Loucy (cell line): Measurements from ENCODE around the gene TNS4.

Experiments
- EZH2phosphoT487 ChIP-seq: fragments of 200-600 bp; IDR thresholded peaks from 2 replicates; pipeline ENCODE4 v1.6.1; 2018; ENCODE audit warnings: antibody characterized with exemption, mild to moderate bottlenecking, moderate library complexity, borderline replicate concordance
- TF ChIP-seq, protein P1 (sequence below): fragments of 200-600 bp; sonication (generic); conservative IDR thresholded peaks from 2 replicates; pipeline ENCODE4 v1.5.1; 2014; ENCODE audit warnings: mild to moderate bottlenecking, antibody characterized with exemption, low read length

DNA sequence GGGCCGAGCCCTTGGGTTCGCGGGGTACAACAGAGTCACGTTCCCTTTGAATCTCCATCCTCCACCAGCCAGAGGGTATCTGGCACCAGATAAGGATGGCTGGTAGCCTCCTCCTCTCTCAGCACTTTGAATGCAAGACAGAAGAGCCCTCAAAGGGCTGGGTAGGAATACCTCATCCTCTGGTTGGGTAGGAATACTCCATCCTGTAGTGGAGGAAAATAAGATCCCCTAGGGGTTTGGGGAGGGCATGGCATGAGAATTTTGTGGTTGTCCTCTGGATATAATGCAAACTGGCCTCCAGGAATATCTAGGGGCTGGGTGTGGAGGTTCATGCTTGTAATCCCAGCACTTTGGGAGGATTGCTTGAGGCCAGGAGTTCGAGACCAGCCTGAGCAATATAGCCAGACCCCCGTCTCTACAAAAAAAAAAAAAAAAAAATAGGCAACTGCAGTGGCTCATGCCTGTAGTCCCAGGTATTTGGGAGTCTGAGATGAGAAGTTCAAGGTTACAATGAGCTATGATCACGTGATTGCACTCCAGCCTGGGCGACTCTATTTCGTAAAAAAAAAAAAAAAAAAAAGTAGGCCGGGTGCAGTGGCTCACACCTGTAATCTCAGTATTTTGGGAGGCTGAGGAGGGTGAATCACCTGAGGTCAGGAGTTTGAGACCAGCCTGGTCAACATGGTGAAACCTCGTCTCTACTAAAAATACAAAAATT, 55.5 kb downstream of the TNS4 start:
- TF ChIP-seq, protein P1, sequence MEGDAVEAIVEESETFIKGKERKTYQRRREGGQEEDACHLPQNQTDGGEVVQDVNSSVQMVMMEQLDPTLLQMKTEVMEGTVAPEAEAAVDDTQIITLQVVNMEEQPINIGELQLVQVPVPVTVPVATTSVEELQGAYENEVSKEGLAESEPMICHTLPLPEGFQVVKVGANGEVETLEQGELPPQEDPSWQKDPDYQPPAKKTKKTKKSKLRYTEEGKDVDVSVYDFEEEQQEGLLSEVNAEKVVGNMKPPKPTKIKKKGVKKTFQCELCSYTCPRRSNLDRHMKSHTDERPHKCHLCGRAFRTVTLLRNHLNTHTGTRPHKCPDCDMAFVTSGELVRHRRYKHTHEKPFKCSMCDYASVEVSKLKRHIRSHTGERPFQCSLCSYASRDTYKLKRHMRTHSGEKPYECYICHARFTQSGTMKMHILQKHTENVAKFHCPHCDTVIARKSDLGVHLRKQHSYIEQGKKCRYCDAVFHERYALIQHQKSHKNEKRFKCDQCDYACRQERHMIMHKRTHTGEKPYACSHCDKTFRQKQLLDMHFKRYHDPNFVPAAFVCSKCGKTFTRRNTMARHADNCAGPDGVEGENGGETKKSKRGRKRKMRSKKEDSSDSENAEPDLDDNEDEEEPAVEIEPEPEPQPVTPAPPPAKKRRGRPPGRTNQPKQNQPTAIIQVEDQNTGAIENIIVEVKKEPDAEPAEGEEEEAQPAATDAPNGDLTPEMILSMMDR = no peak
- no peak for TF ChIP-seq EZH2phosphoT487
